A549 treated with AZD9567 at 1 μM for 4 hours (cell line): ENCODE measurements around the gene EBP. TPM values are rescaled to one million over a fixed set of nuclear protein-coding genes. Genes with fewer than 3 reads are reported as not detected.

Source experiments
- total RNA-seq: library from RNA; stranded (reverse); fragments of 200-300 nt; extraction: Qiagen RNA extraction; gene quantifications from 5 replicates; pipeline ENCODE4 v1.2.3, GENCODE V29; 2022; ENCODE audit not compliant: insufficient read depth

Gene EBP
- 143 to 159 TPM (median 152 TPM) in 5 replicates for total RNA-seq

DNA sequence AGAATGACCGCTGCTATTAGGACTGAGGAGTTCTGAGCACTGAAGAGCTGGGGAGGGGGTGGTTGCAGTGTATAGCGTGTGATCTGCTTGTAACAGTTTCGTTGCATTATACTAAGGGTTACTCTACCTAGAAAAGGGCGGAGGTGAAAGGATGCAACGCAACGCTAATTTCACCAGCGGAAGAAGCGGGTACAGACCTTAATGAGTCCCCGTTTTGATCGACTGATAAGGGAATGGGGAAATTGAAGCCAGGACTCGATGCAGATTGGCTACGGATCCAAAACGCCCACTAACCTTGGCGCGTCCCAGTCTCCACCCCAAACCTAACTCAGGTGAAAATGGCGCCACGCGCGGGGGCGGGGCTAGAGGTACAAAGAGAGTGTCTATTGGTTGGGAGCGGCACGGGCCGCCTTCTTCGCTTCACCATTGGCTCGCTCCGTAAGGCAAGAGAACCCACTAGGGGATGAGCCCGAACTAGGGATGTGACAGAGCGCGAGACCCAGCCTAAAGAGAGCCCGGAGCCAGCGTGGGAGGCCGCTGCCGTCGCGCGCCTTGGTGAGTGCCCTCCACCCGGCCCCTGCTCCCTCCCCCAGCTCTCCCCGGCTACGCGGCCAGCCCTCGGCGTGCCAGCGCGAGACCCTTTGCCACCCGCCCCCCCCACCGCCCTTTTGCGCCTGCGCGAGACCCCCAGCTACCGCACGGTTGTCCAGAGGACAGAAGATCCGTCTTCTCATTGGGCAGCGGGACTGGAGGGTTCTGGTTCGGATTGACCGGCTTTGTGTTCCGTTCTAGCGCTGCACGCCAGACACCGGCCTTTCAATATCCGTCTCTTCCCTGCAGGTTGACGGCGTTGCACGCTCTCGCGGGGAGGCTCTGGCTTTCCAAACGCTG is at the start of gene EBP:
Gene EBP (plus strand): TSS at position 456 of the 891 bp plus-strand sequence. CDS start 1,964 bp downstream, outside the sequence.

DNA sequence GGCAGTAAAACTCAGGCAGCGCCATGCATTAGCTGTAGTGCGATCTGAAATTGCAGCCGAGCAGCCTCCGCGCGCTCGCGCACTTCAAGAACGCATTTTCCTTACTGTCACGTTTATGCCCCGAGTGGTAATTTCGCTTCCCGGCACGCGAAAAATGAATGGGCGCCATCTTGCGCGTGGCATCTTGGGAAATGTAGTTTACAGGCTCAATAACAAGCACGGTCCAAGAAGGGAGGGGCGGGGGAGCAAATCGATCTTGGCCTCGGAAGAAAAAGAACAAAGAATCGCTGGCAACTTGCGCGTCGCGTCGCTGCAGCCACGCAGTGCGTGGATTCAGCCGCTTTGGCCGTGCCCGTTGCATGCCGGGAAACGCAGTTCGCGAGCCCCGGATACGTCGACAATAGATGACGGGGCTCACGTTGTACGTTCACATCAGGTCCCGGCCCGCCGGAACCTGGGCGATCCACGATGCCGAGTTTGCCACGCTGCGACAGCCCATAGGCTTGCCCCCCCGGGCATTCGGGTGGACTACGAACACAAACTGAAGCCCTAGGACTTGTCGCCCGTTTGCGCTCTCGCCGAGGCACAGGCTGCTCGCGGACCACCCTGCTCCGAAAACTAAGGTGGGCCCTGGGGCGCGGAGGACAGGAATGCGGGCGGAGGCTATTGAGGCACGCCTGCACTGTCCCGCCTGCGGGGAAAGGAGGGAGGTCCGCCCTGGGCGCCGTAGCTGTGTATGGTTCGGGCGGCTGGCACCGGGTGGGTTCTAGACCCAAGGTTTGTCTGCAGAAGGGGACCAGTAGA is 45.6 kb upstream of the EBP start, which contains the start of gene FTSJ1:
Gene FTSJ1 (plus strand): TSS at position 426 of the 804 bp plus-strand sequence. CDS start 1,849 bp downstream, outside the sequence.

DNA sequence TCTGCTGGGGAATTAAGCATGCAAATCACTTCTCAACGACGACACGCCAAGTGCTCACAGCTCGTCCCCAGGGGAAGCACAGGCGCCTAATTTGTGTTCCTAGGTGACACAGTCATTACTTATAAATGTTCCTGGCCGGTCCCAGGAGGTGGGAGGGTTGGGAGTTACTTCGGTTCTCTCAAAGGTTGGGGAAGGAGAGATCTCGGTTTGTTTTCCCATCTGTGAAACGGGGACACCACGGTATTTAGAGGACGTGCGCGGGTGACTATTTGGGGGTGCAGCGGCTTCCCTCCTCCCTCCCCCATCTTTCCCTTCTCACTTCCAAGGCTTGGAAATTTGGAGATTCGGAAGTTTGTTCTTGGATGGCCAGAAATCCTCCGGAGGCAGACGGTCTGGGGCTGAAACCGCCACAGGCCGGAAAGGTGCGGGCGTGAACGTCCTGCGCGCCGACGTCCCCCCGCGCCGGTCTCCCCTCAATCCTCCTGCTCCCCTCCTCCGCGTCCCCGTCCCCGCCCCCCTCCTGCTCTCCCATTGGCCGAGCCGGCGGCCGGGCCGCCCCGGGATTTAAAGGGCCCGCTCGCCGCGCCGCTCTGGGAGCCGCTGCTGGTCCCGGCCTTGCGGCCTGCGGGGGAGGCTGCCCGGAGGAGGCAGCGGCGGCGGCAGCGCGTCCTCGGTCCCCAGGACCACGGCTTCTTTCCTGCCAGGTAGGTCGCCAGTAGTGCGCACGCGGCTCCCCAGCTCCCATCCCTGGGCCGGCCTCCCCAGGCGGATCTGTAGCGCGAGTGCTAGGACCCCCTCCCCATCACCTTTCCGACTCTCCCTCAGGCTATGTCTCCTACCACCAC is 13.0 kb upstream of the EBP start, which contains the start of gene PORCN:
Gene PORCN (plus strand): TSS at position 593 of the 845 bp plus-strand sequence. CDS start 829 bp downstream, outside the sequence.

GRCh38 chrX:48539345-48540027 is 17.9 kb downstream of the EBP start, which contains the start of gene TBC1D25:
TBC1D25 (plus strand) TSS chrX:48539714; CDS start chrX:48539798, 84 bp downstream.

GRCh38 chrX:48574270-48575266 is 53.0 kb downstream of the EBP start, which contains the start of gene RBM3:
RBM3 (plus strand) TSS chrX:48574484; CDS start chrX:48575181, 697 bp downstream.

Other genes starting within 250 kb of the EBP start
- not detected in 5 replicates for gene SSX3, start 165.1 kb upstream of the EBP start, total RNA-seq
- gene SSX4, start 138.3 kb upstream of the EBP start, total RNA-seq, result not detected in 5 replicates
- not detected in 5 replicates for gene SSX4B, start 109.8 kb upstream of the EBP start, total RNA-seq
- 0.19 to 0.31 TPM (median 0.27 TPM) in 3 of 5 replicates, not detected in the others for gene SLC38A5, start 51.5 kb upstream of the EBP start, total RNA-seq
- gene FTSJ1, start 45.6 kb upstream of the EBP start, total RNA-seq, result 69.3 to 81.1 TPM (median 71.8 TPM) in 5 replicates
- gene PORCN, start 12.8 kb upstream of the EBP start, total RNA-seq, result 13.8 to 17.0 TPM (median 15.7 TPM) in 5 replicates
- gene TBC1D25, start 17.9 kb downstream of the EBP start, total RNA-seq, result 9.7 to 13.2 TPM (median 11.5 TPM) in 5 replicates
- 319 to 550 TPM (median 376 TPM) in 5 replicates for gene RBM3, start 52.7 kb downstream of the EBP start, total RNA-seq
- gene WDR13, start 75.7 kb downstream of the EBP start, total RNA-seq, result 52.6 to 92.4 TPM (median 87.7 TPM) in 5 replicates
- gene WAS, start 162.0 kb downstream of the EBP start, total RNA-seq, result 0.31 to 0.52 TPM (median 0.36 TPM) in 4 of 5 replicates, not detected in the other
- gene SUV39H1, start 174.9 kb downstream of the EBP start, total RNA-seq, result 17.9 to 21.6 TPM (median 20.6 TPM) in 5 replicates
- gene GLOD5, start 239.9 kb downstream of the EBP start, total RNA-seq, result not detected in 5 replicates